SJSA1 (cell line): ENCODE data around the gene SLC9A8. TPM values are rescaled to one million over a fixed set of nuclear protein-coding genes. Genes with fewer than 3 reads are reported as not detected.
"Not testable (repeated sequence)": the region's sequence is repeated elsewhere in the genome, so short reads cannot be mapped to it uniquely, and the experiment has no call there.

ENCODE experiments used
- DNase-seq, 2 experiments: peaks; one replicate each; pipeline ENCODE4 v3.0.0-alpha.2; 2015 to 2020; ENCODE audit warnings: low spot score in 2 of 2, low read depth in 1 of 2
- H3K27ac ChIP-seq: fragments of 250-450 bp; sonication (Bioruptor Pico); 2 replicates; pipeline ENCODE4 v1.5.1; 2020; ENCODE audit warnings: mild to moderate bottlenecking, moderate library complexity
- H3K27me3 ChIP-seq: fragments of 250-450 bp; sonication (Bioruptor Pico); replicated peaks from 2 replicates; pipeline ENCODE4 v1.5.1; 2020; ENCODE audit warnings: mild to moderate bottlenecking, moderate library complexity
- H3K36me3 ChIP-seq: fragments of 250-450 bp; sonication (Bioruptor Pico); 2 replicates; pipeline ENCODE4 v1.5.1; 2020; ENCODE audit warnings: mild to moderate bottlenecking
- H3K4me1 ChIP-seq: fragments of 250-450 bp; sonication (Bioruptor Pico); replicated peaks from 2 replicates; pipeline ENCODE4 v1.6.1; 2021; ENCODE audit warnings: mild to moderate bottlenecking
- H3K4me3 ChIP-seq: fragments of 250-450 bp; sonication (Bioruptor Pico); 2 replicates; pipeline ENCODE4 v1.5.1; 2020; ENCODE audit warnings: mild to moderate bottlenecking
- H3K9me3 ChIP-seq: fragments of 250-450 bp; sonication (Bioruptor Pico); replicated peaks from 2 replicates; pipeline ENCODE4 v1.5.1; 2020; ENCODE audit warnings: mild to moderate bottlenecking
- total RNA-seq: library from RNA; depleted of rRNA; stranded (reverse); fragments of >200 nt; shearing (Covaris generic); gene quantifications from 2 replicates; pipeline ENCODE4 v1.2.3, GENCODE V29; 2014; rRNA removed

Gene SLC9A8
- 0.97 and 5.5 TPM in 2 replicates for total RNA-seq

GRCh38 chr20:49812507-49813304 is at the start of gene SLC9A8:
SLC9A8 (plus strand) TSS chr20:49812828; CDS start chr20:49812923, 95 bp downstream.
- Histone ChIP-seq H3K4me1 (peaks cover 11% of the 10 kb centered on the region), H3K36me3 (peaks cover 17% of the 10 kb centered on the region), H3K9me3 (no peaks in the 10 kb centered on the region), H3K4me3 (peak within 1 kb of the TSS; percentile 61), H3K27me3 (no peaks in the 10 kb centered on the region), H3K27ac (peak within 1 kb of the TSS; percentile 83)
- DNase-seq: peak; percentile 92 to 93

GRCh38 chr20:49762940-49763766 is 49.5 kb upstream of the SLC9A8 start:
- H3K4me1 ChIP-seq: peaks cover 2% of the 10 kb centered on the region
- no peaks in the 10 kb centered on the region for H3K36me3 ChIP-seq
- no peak overlapping the region for H3K4me3 ChIP-seq
- H3K9me3 ChIP-seq: no peaks in the 10 kb centered on the region
- DNase-seq: no peak
- H3K27me3 ChIP-seq: no peaks in the 10 kb centered on the region
- H3K27ac ChIP-seq: no peak overlapping the region

- no peak for DNase-seq
- Histone ChIP-seq H3K4me3 (no peak overlapping the region), H3K9me3 (no peaks in the 10 kb centered on the region), H3K27ac (no peak overlapping the region), H3K27me3 (no peaks in the 10 kb centered on the region), H3K4me1 (peaks cover 11% of the 10 kb centered on the region), H3K36me3 (no peaks in the 10 kb centered on the region)
Measured at GRCh38 chr20:49765413-49765736, 47.3 kb upstream of the SLC9A8 start.

- H3K9me3 ChIP-seq: no peaks in the 10 kb centered on the region
- no peak overlapping the region for H3K27ac ChIP-seq
- H3K4me1 ChIP-seq: peaks cover 11% of the 10 kb centered on the region
- no peaks in the 10 kb centered on the region for H3K36me3 ChIP-seq
- no peak overlapping the region for H3K4me3 ChIP-seq
- no peaks in the 10 kb centered on the region for H3K27me3 ChIP-seq
- no peak for DNase-seq
Measured at GRCh38 chr20:49765846-49766541, 46.6 kb upstream of the SLC9A8 start.

DNA sequence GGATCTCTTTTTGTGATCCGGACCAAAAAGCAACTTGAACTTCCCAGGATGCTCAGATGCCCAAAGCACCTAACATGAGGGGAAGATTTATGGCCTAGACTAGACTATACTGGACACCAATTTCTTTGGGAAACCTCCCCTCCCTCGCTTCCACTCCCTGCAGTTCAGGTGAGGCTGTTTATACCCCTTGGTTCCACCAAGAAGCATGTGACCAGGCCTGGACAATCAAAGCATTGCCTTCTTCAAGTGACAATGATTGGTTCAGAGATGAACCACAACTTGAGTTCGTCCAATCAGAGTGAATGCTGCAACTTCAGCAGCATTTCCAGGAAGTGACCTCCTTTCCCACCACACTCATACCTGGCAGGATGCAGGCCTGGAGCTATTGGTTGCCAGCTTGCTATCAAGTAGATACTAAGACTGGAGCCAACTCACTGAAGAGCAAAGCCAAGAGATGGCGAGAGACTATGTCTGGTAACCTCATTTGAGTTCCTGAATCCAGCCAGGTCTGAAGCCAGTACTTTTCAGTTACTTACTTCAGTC is 45.6 kb upstream of the SLC9A8 start:
- Histone ChIP-seq H3K4me3 (no peak overlapping the region), H3K36me3 (no peaks in the 10 kb centered on the region), H3K9me3 (no peaks in the 10 kb centered on the region), H3K4me1 (peaks cover 16% of the 10 kb centered on the region), H3K27ac (no peak overlapping the region), H3K27me3 (no peaks in the 10 kb centered on the region)
- no peak for DNase-seq

DNA sequence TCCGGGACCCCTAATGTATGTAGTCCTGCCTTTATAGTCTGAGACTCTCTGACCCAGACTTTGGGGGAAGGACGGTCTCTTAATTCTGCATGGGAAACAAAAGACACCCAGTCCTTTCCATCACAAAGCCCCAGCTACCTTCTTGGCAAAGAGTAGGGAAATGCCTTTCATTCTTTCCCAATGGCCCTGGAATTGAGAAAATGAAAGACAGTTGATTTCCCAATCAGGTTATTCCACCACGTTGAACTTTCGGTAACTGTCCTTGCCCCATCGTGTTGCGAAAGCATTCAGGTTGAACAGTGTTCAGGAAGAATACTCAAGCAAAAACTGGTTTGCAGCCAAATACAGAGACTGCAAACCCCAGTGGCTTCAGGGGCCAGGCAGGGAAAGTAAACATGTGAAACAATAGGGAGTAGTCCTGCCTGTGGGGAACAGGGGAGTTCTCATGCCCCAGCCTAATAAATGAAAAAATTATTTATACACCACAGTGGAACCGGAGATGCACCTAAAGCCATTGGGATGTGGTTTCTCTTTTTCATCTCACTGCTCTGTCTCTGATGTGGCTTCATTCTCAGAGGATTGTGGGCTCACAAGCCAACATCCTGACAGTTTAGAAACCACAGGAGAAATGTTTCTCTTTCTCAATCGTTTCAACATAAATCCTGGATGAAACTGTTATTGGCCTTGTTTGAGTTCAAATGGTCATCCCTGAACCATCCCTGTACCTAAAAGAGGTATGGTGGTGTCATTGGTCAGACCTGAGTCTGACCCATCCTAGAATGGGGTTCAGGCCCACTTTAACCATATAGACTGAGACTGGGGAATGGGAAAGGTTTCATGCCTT is 44.2 kb upstream of the SLC9A8 start:
- H3K27me3 ChIP-seq: no peaks in the 10 kb centered on the region
- H3K4me1 ChIP-seq: peaks cover 22% of the 10 kb centered on the region
- H3K36me3 ChIP-seq: no peaks in the 10 kb centered on the region
- no peak overlapping the region for H3K4me3 ChIP-seq
- no peaks in the 10 kb centered on the region for H3K9me3 ChIP-seq
- no peak overlapping the region for H3K27ac ChIP-seq
- peak in 1 of 2 experiments; percentile 44 for DNase-seq

DNA sequence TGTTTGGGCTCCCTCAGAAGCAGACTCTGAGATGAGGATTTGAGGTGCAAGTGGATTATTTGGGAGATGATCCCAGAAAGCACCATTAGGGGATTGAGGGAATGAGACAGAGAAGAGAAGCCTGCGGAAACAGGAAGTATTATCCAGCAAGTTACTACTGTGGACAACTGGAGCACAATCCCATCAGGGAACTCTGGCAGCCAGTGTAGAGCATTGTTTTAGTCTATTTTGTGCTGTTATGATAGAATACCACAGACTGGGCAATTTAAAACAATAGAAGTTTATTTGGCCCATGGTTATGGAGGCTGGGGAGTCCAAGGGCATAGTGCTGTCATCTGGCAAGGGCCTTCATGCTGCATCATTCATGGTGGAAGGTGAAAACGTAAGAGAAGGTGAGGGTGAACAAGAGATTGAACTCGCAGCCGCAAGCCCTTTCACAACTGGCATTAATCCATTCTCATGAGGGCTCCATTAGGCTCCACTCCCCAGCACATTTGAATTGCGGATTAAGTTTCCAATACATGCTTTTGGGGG is 43.5 kb upstream of the SLC9A8 start:
- H3K9me3 ChIP-seq: no peaks in the 10 kb centered on the region
- no peak overlapping the region for H3K4me3 ChIP-seq
- no peaks in the 10 kb centered on the region for H3K27me3 ChIP-seq
- H3K27ac ChIP-seq: no peak overlapping the region
- H3K36me3 ChIP-seq: no peaks in the 10 kb centered on the region
- H3K4me1 ChIP-seq: peaks cover 22% of the 10 kb centered on the region
- DNase-seq: no peak

DNA sequence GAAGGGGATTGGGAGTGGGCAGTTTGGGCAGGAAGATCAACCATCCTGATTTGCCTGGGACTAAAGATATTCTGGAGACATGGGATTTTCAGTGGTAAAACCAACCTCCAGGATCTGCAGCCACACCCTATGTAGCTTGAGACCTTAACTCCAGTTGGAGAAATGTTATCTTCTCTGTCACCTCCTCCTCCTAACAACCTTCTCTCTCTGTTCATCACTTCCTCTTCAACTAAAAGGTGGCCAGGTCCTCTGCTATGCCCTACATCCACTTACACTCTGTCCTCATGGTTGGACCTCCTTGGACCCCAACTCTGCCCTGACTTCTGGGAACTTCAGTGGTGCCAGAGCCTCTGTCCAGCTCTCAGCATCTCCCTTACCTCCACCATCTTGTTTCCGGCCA is 42.0 kb upstream of the SLC9A8 start:
- no peak for DNase-seq
- no peak overlapping the region for H3K4me3 ChIP-seq
- H3K36me3 ChIP-seq: no peaks in the 10 kb centered on the region
- no peaks in the 10 kb centered on the region for H3K27me3 ChIP-seq
- H3K9me3 ChIP-seq: no peaks in the 10 kb centered on the region
- peaks cover 31% of the 10 kb centered on the region for H3K4me1 ChIP-seq
- H3K27ac ChIP-seq: no peak overlapping the region

GRCh38 chr20:49774213-49774612 is 38.4 kb upstream of the SLC9A8 start:
- H3K27me3 ChIP-seq, H3K36me3 ChIP-seq, H3K27ac ChIP-seq, H3K9me3 ChIP-seq, DNase-seq, H3K4me3 ChIP-seq: not testable (repeated sequence)
- H3K4me1 ChIP-seq: peaks cover 33% of the 10 kb centered on the region

- Histone ChIP-seq H3K27me3 (no peaks in the 10 kb centered on the region), H3K36me3 (no peaks in the 10 kb centered on the region), H3K27ac (0 out of 2 replicates have a peak overlapping the region, but pooled peaks have one; percentile 4), H3K4me1 (peaks cover 33% of the 10 kb centered on the region), H3K4me3 (no peak overlapping the region), H3K9me3 (no peaks in the 10 kb centered on the region)
- DNase-seq: peak; percentile 64 to 67
Measured at GRCh38 chr20:49775229-49775693, 37.4 kb upstream of the SLC9A8 start.

DNA sequence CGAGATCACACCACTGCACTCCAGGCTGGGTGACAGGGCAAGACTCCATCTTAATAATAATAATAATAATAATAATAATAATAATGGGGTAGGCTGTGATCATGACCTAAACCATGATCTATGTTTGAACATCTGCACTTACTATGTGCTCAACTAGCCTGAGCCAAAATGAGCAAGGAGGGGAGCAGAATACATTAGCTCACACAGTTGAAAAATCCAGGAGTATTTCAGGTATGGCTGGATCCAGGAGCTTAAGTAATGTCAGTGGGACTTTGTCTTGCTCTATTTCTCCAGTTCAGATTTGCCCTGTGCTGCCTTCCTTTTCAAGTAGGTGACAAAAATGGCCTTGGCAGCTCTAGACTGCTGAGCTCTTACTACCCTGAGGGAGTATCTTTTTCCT is 32.7 kb upstream of the SLC9A8 start:
- Histone ChIP-seq H3K36me3 (no peaks in the 10 kb centered on the region), H3K27ac (no peak overlapping the region), H3K4me3 (no peak overlapping the region), H3K4me1 (peaks cover 19% of the 10 kb centered on the region), H3K9me3 (no peaks in the 10 kb centered on the region), H3K27me3 (no peaks in the 10 kb centered on the region)
- no peak for DNase-seq

DNA sequence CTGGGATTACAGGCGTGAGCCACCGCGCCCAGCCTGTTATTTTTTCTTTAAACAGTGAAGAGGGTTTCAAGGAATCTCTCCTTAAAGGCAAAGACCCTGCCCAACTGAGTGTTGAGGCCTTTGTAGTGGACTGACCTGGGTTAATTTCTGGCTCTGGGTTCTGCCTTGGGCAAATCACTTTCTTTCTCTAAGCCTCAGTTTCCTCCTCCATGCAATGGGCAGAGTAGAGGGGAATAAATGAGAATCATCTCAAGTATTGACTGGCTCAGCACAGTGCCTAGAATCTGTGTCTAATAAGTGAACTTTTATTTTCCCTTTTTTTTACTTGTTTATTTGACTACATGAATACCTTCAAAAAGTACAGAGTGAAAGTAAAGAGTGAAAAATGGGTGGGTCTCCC is 31.0 kb upstream of the SLC9A8 start:
- DNase-seq: no peak
- Histone ChIP-seq H3K4me1 (peaks cover 2% of the 10 kb centered on the region), H3K4me3 (no peak overlapping the region), H3K27me3 (no peaks in the 10 kb centered on the region), H3K36me3 (no peaks in the 10 kb centered on the region), H3K27ac (no peak overlapping the region), H3K9me3 (no peaks in the 10 kb centered on the region)

GRCh38 chr20:49782439-49782838 is 30.2 kb upstream of the SLC9A8 start:
- H3K27me3 ChIP-seq, H3K27ac ChIP-seq, H3K4me1 ChIP-seq, H3K4me3 ChIP-seq, H3K9me3 ChIP-seq, DNase-seq, H3K36me3 ChIP-seq: not testable (repeated sequence)
